Middle frontal gyrus (tissue), 1 donor: ENCODE results near the gene HECTD3.
"Not testable (repeated sequence)": the region's sequence is repeated elsewhere in the genome, so short reads cannot be mapped to it uniquely, and the experiment has no call there.

Experiments used
- DNase-seq: peaks from one replicate; pipeline ENCODE4 v3.0.0-alpha.2; 2015; ENCODE audit warnings: low spot score; ENCODE audit errors: extremely low spot score

The HECTD3 gene

DNA sequence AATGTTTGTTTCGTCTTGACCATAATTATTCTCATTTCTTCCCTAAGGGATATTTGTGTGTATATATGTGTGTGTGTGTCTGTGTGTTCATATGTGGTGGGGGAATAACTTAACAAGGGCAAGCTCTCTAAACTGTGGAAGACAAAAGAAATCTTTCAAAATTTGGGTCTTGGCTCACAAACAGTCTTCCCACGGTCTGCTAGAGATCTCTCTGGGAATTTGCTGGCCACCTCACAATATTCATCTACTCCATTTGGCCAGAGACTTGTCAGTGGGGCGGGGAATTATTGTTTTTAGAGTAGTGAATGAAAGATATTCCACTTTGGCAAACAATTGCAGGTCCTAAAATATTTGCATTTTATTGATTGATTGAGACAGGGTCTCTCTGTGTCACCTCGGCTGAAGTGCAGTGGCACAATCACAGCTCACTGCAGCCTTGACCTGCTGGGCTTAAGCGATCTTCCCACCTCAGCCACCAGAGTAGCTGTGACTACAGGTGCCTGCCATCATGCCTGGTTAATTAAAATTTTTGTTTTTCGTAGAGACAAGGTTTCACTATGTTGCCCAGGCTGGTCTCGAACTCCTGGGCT, 16.7 kb downstream of the HECTD3 start:
- no peak for DNase-seq

- DNase-seq, result no peak
Measured at GRCh38 chr1:44988531-44989156, 22.5 kb downstream of the HECTD3 start.

- DNase-seq, result no peak
Measured at GRCh38 chr1:44985747-44986359, 25.3 kb downstream of the HECTD3 start.

GRCh38 chr1:44977372-44977771, 33.8 kb downstream of the HECTD3 start:
- not testable (repeated sequence) for DNase-seq

DNA sequence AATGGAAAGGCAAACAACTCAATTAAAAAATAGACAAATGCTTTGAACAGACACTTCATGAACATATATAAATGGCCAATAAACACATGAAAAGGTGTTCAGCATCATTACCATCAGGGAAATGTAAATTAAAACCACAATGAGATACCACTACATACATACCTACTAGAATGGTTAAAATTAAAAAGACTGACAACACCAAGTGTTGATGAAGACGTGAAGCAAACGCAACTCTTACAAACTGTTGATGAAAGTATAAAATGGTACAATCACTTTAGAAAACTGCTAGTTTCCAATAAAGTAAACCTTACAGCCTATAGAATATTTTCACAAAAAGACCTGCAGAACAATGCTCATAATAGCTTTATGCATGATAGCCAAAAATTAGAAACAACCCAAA, 34.9 kb downstream of the HECTD3 start:
- DNase-seq, result no peak

GRCh38 chr1:44973645-44974044, 37.5 kb downstream of the HECTD3 start:
- DNase-seq, result no peak

DNA sequence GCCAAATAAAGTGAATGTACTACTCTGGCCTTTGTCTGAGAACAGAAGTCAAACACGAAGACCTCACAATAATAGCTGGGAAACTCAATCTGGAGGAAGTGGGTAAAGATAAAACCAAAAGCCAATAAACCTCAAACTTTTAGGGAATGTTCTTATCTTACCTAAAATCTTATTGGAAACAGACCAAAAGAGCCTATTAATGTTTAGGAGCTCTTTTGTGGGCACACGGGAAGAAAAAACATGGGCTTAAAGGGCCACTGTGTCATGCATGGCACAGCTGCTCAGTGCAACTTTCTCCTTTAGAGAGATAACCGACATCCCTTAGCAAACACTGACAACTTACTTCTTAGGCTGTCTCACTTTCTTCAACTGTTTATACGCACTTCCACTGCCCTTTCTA, 40.8 kb downstream of the HECTD3 start:
- no peak for DNase-seq

- DNase-seq, result no peak
Measured at GRCh38 chr1:44964396-44964795, 46.7 kb downstream of the HECTD3 start.

GRCh38 chr1:44962729-44963128, 48.4 kb downstream of the HECTD3 start:
- DNase-seq, result no peak

DNA sequence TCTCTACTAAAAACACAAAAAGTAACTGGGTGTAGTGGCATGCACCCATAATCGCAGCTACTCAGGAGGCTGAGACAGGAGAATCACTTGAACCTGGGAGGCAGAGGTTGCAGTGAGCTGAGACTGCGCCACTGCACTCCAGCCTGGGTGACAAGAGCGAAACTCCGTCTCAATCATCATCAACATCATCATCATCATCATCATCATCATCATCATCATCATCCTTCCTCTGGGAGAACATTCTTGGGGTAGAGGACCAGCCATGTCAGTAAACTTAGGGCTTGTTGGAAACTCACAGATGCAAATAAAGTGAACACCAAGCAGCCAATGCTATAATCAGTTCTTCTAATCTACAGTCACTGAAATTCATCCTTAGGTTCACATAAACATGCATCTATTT, 49.1 kb downstream of the HECTD3 start:
- DNase-seq, result not testable (repeated sequence)

DNA sequence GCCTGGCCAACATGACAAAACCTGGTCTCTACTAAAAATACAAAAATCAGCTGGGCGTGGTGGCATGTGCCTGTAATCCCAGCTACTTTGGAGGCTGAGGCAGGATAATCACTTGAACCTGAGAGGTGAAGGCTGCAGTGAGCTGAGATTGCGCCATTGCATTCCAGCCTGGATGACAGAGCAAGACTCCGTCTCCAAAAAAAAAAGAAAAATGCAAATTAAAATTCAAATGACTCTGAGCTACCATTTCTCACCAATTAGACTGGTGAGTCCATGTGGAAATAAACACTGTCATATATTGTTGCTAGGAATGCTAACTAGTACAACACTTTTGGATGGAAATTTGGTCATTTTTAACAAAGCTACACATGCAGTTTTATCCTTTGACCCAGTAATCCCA, 53.6 kb downstream of the HECTD3 start:
- DNase-seq, result not testable (repeated sequence)

- not testable (repeated sequence) for DNase-seq
Measured at GRCh38 chr1:44956077-44956476, 55.0 kb downstream of the HECTD3 start.
